OCI-LY7 (cell line): ENCODE data around the gene WFS1.

Experiments
- CTCF ChIP-seq: fragments of 200-600 bp; sonication (generic); conservative IDR thresholded peaks from 2 replicates; pipeline ENCODE4 v1.5.1; 2014; ENCODE audit warnings: mild to moderate bottlenecking, antibody characterized with exemption, low read length, moderate library complexity, mixed read lengths
- EZH2phosphoT487 ChIP-seq: fragments of 200-600 bp; sonication (generic); IDR thresholded peaks from 2 replicates; pipeline ENCODE4 v1.6.1; 2018; ENCODE audit warnings: low read depth, borderline replicate concordance, mild to moderate bottlenecking, mixed run types, antibody characterized with exemption, low read length, moderate library complexity, mixed read lengths

GRCh38 chr4:6277935-6278800 lies 8.5 kb downstream of the WFS1 start:
- TF ChIP-seq CTCF (no peak), EZH2phosphoT487 (no peak)
